H9 (cell line): ENCODE measurements around the gene SETBP1. TPM values are rescaled to one million over a fixed set of nuclear protein-coding genes. Genes with fewer than 3 reads are reported as not detected.

Experiments used
- DNase-seq: peaks from one replicate; pipeline ENCODE4 v3.0.0-alpha.2; 2017
- H2AFZ ChIP-seq: one replicate; pipeline ENCODE4 v1.6.1; 2013; ENCODE audit warnings: mild to moderate bottlenecking, low read length, control low read depth, moderate library complexity
- H2AK5ac ChIP-seq: 2 replicates; pipeline ENCODE4 v1.6.1; 2013; ENCODE audit warnings: low read length, control low read depth, mixed read lengths; ENCODE audit not compliant: insufficient read length
- H2BK120ac ChIP-seq: one replicate; pipeline ENCODE4 v1.6.1; 2013; ENCODE audit warnings: low read depth, mild to moderate bottlenecking, low read length, control low read depth, inconsistent platforms; ENCODE audit not compliant: poor library complexity, severe bottlenecking
- H2BK12ac ChIP-seq: 2 replicates; pipeline ENCODE4 v1.6.1; 2013; ENCODE audit warnings: low read length, control low read depth, mixed read lengths, low read depth; ENCODE audit not compliant: insufficient read length
- H2BK15ac ChIP-seq: 2 replicates; pipeline ENCODE4 v1.6.1; 2013; ENCODE audit warnings: low read depth, low read length, control low read depth
- H2BK20ac ChIP-seq: one replicate; pipeline ENCODE4 v1.6.1; 2013; ENCODE audit warnings: low read depth, mild to moderate bottlenecking, low read length, control low read depth, inconsistent platforms; ENCODE audit not compliant: poor library complexity, severe bottlenecking
- H2BK5ac ChIP-seq: 2 replicates; pipeline ENCODE4 v1.6.1; 2013; ENCODE audit warnings: low read length, control low read depth, mixed read lengths; ENCODE audit not compliant: insufficient read length
- H3K14ac ChIP-seq: 2 replicates; pipeline ENCODE4 v1.6.1; 2013; ENCODE audit warnings: low read length, control low read depth; ENCODE audit not compliant: insufficient read depth
- H3K18ac ChIP-seq: 2 replicates; pipeline ENCODE4 v1.6.1; 2013; ENCODE audit warnings: low read depth, mild to moderate bottlenecking, mixed read lengths, low read length, control low read depth; ENCODE audit not compliant: insufficient read length
- H3K23ac ChIP-seq: 2 replicates; pipeline ENCODE4 v1.6.1; 2013; ENCODE audit warnings: low read length, control low read depth, mixed read lengths, low read depth; ENCODE audit not compliant: insufficient read length
- H3K23me2 ChIP-seq: 2 replicates; pipeline ENCODE4 v1.6.1; 2013; ENCODE audit warnings: low read depth, mild to moderate bottlenecking, mixed read lengths, low read length, control low read depth; ENCODE audit not compliant: insufficient read length, poor library complexity, severe bottlenecking
- H3K27ac ChIP-seq: 2 replicates; pipeline ENCODE4 v1.5.1; 2013; ENCODE audit warnings: low read length, control low read depth, mixed read lengths, low read depth; ENCODE audit not compliant: insufficient read length
- H3K27me3 ChIP-seq: 2 replicates; pipeline ENCODE4 v1.6.1; 2013; ENCODE audit warnings: low read length, control low read depth, inconsistent platforms; ENCODE audit not compliant: insufficient read depth
- H3K4ac ChIP-seq: 2 replicates; pipeline ENCODE4 v1.6.1; 2013; ENCODE audit warnings: low read depth, mild to moderate bottlenecking, control low read depth, inconsistent platforms, low read length, moderate library complexity
- H3K4me1 ChIP-seq: 2 replicates; pipeline ENCODE4 v1.6.1; 2013; ENCODE audit warnings: low read length, control low read depth, inconsistent platforms; ENCODE audit not compliant: insufficient read depth
- H3K4me2 ChIP-seq: 2 replicates; pipeline ENCODE4 v1.6.1; 2013; ENCODE audit warnings: low read length, control low read depth, mixed read lengths; ENCODE audit not compliant: insufficient read length, insufficient read depth
- H3K56ac ChIP-seq: 2 replicates; pipeline ENCODE4 v1.6.1; 2013; ENCODE audit warnings: low read depth, mild to moderate bottlenecking, mixed read lengths, low read length, control low read depth; ENCODE audit not compliant: insufficient read length
- H3K79me1 ChIP-seq: 2 replicates; pipeline ENCODE4 v1.6.1; 2013; ENCODE audit warnings: low read depth, mild to moderate bottlenecking, moderate library complexity, low read length, control low read depth, inconsistent platforms; ENCODE audit not compliant: insufficient read depth, poor library complexity, severe bottlenecking
- H3K79me2 ChIP-seq: 2 replicates; pipeline ENCODE4 v1.6.1; 2013; ENCODE audit warnings: low read length, control low read depth, inconsistent platforms; ENCODE audit not compliant: insufficient read depth
- H3K9ac ChIP-seq: 2 replicates; pipeline ENCODE4 v1.6.1; 2013; ENCODE audit warnings: low read length, control low read depth, mixed read lengths; ENCODE audit not compliant: insufficient read length; ENCODE audit errors: extremely low read depth
- H3K9me3 ChIP-seq: one replicate; pipeline ENCODE4 v1.6.1; 2013; ENCODE audit warnings: low read depth, low read length, inconsistent platforms; ENCODE audit not compliant: control insufficient read depth
- H3T11ph ChIP-seq: one replicate; pipeline ENCODE4 v1.6.1; 2013; ENCODE audit warnings: mild to moderate bottlenecking, low read length, control low read depth, inconsistent platforms
- H4K20me1 ChIP-seq: one replicate; pipeline ENCODE4 v1.6.1; 2013; ENCODE audit not compliant: control insufficient read depth, insufficient read length, insufficient read depth
- H4K5ac ChIP-seq: 2 replicates; pipeline ENCODE4 v1.6.1; 2013; ENCODE audit warnings: low read depth, mild to moderate bottlenecking, mixed read lengths, low read length, control low read depth; ENCODE audit not compliant: insufficient read length
- H4K8ac ChIP-seq: replicated peaks from 2 replicates; pipeline ENCODE4 v1.6.1; 2013; ENCODE audit warnings: low read length, control low read depth, mixed read lengths, low read depth; ENCODE audit not compliant: insufficient read length
- H4K91ac ChIP-seq: 2 replicates; pipeline ENCODE4 v1.6.1; 2013; ENCODE audit warnings: low read depth, mild to moderate bottlenecking, moderate library complexity, mixed read lengths, low read length, control low read depth; ENCODE audit not compliant: insufficient read length
- H3K27ac Mint-ChIP-seq, 3 experiments: 2 replicates in 2 of 3; 3 replicates in 1 of 3; pipeline ENCODE4 v1.8.0; 2020 to 2021; ENCODE audit warnings: mixed read lengths in 3 of 3, mild to moderate bottlenecking in 1 of 3, moderate library complexity in 1 of 3
- H3K27me3 Mint-ChIP-seq: 2 replicates; pipeline ENCODE4 v1.8.0; 2021; ENCODE audit warnings: low read depth, mild to moderate bottlenecking, moderate library complexity, mixed read lengths
- H3K36me3 Mint-ChIP-seq, 3 experiments: 2 replicates in 2 of 3; 3 replicates in 1 of 3; pipeline ENCODE4 v1.8.0; 2020 to 2021; ENCODE audit warnings: low read depth in 3 of 3, mixed read lengths in 3 of 3; ENCODE audit not compliant: insufficient read depth in 1 of 3
- H3K4me1 Mint-ChIP-seq, 2 experiments: 2 replicates each; pipeline ENCODE4 v1.8.0; 2020; ENCODE audit warnings: mixed read lengths in 2 of 2
- H3K4me3 Mint-ChIP-seq, 2 experiments: 2 replicates in 1 of 2; 3 replicates in 1 of 2; pipeline ENCODE4 v1.8.0; 2020 to 2021; ENCODE audit warnings: mild to moderate bottlenecking in 2 of 2, mixed read lengths in 2 of 2, moderate library complexity in 1 of 2
- H3K9me3 Mint-ChIP-seq, 2 experiments: 2 replicates in 1 of 2; 3 replicates in 1 of 2; pipeline ENCODE4 v1.8.0; 2020; ENCODE audit warnings: mild to moderate bottlenecking in 2 of 2, mixed read lengths in 2 of 2, moderate library complexity in 1 of 2
- CTCF ChIP-seq: fragments of 200-600 bp; sonication (generic); conservative IDR thresholded peaks from 3 replicates; pipeline ENCODE4 v1.8.0; 2021; ENCODE audit warnings: antibody characterized with exemption, mild to moderate bottlenecking
- WGBS: extraction: QIAGEN DNeasy Blood & Tissue Kit; methylation state at CpG from one replicate; pipeline ENCODE4 v1.1.7; 2013; ENCODE audit warnings: missing lambda C conversion rate, low lambda C conversion rate, mixed read lengths; ENCODE audit not compliant: insufficient read length; ENCODE audit errors: extremely low coverage; 5-methylcytosine and 5-hydroxymethylcytosine counted together
- total RNA-seq: library from RNA; stranded (reverse); gene quantifications from 2 replicates; pipeline ENCODE4 v1.2.1, GENCODE V29; 2021

Gene SETBP1
- total RNA-seq, 1 experiment from 2014 or later: 4.6 TPM

DNA sequence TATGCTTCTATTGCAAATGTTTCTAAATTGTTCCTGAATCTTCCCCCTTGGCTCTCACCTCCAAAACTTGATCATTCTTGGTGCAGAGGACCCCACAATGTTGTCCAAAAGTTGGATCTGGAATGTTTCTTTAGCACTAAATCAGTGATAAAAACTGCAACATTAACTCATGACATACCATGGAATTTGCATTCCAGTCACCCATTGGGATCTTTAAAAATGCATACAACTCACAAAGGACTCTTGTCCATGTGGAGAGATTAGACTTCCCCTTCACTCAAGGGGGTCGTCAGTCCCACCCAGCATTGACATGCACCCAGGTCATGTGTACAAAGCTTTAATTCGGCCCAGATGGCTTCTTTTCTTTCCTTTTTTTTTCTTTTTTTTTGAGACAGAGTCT is 169.3 kb downstream of the SETBP1 start:
- Mint-ChIP-seq H3K4me1 (peaks cover 27 to 28% of the 10 kb centered on the region in 2 experiments), H3K27ac (no peak overlapping the region; a peak in 1 of 7 replicates), H3K27me3 (no peaks in the 10 kb centered on the region), H3K36me3 (no peaks in the 10 kb centered on the region; a peak in 1 of 7 replicates), H3K4me3 (no peak overlapping the region), H3K9me3 (no peaks in the 10 kb centered on the region; a peak in 1 of 5 replicates)
- Histone ChIP-seq H3K9me3 (no peaks in the 10 kb centered on the region), H3K23ac (no peak overlapping the region), H3K4me2 (no peak overlapping the region), H2AFZ (no peak overlapping the region), H4K8ac (no peak overlapping the region), H3K4me1 (no peaks in the 10 kb centered on the region; the same call in 1 of the 2 replicates), H3K4ac (no peak overlapping the region), H4K20me1 (no peaks in the 10 kb centered on the region), H2BK5ac (no peak overlapping the region), H3T11ph (no peak overlapping the region), H2BK20ac (no peak overlapping the region), H2BK120ac (no peak overlapping the region), H3K18ac (no peak overlapping the region), H2AK5ac (no peak overlapping the region), H3K27me3 (no peaks in the 10 kb centered on the region), H3K56ac (no peak overlapping the region), H3K23me2 (no peaks in the 10 kb centered on the region), H3K9ac (no peak overlapping the region), H3K27ac (no peak overlapping the region), H4K5ac (no peak overlapping the region), H4K91ac (no peak overlapping the region), H2BK12ac (no peak overlapping the region), H3K79me2 (no peaks in the 10 kb centered on the region), H3K79me1 (no peaks in the 10 kb centered on the region), H2BK15ac (no peak overlapping the region), H3K14ac (no peak overlapping the region)
- DNase-seq: no peak
- TF ChIP-seq CTCF: no peak
- WGBS: no CpG with 5 or more reads among the region's 2 CpGs
